Muscle of back (tissue), 11 donors: Measurements from ENCODE around the gene ARHGAP11A. TPM values are rescaled to one million over a fixed set of nuclear protein-coding genes. Genes with fewer than 3 reads are reported as not detected.

Experiments used
- DNase-seq, 3 donors: peaks; one replicate each; pipeline versions ENCODE4 v3.0.0 to v3.0.0-alpha.2; 2013
- polyA plus RNA-seq, 10 donors: library from polyadenylated mRNA; unstranded; fragments of 120-200 nt; gene quantifications; one replicate each; pipeline ENCODE4 v1.2.1, GENCODE V29; 2013; ENCODE audit not compliant: insufficient read length in 10 of 10

The ARHGAP11A gene
- polyA plus RNA-seq, 10 donors = 12.5 to 29.2 (median 16.4) TPM

- peak in 2 of 3 donors; percentile 39 to 59 for DNase-seq
These were observed 70.3 kb downstream of the ARHGAP11A start for GRCh38 chr15:32685576-32685975.

GRCh38 chr15:32687556-32687955, 72.3 kb downstream of the ARHGAP11A start:
- no peak for DNase-seq

GRCh38 chr15:32688151-32688639, 72.9 kb downstream of the ARHGAP11A start:
- DNase-seq = no peak

Other genes starting within 250 kb of the ARHGAP11A start
- 1 to 10 TPM in 4 of 10 donors, under 1 TPM in 6; 0.54 to 3.9 (median 0.86) TPM for gene GOLGA8K, start 212.2 kb upstream of the ARHGAP11A start, polyA plus RNA-seq
- gene GOLGA8O, start 159.9 kb upstream of the ARHGAP11A start, polyA plus RNA-seq = under 1 TPM in 4 of 10 donors, not detected in 6; 0.22 to 0.92 (median 0.41) TPM
- gene GOLGA8N, start 22.0 kb upstream of the ARHGAP11A start, polyA plus RNA-seq = 10 to 100 TPM in 8 of 10 donors, 1 to 10 TPM in 2; 8.7 to 31.2 (median 14.3) TPM
- 10 to 100 TPM in 9 of 10 donors, 1 to 10 TPM in 1; 8.4 to 22.0 (median 16.0) TPM for gene SCG5, start 26.2 kb downstream of the ARHGAP11A start, polyA plus RNA-seq
- gene GREM1, start 102.5 kb downstream of the ARHGAP11A start, polyA plus RNA-seq = 1 to 10 TPM in 8 of 10 donors, under 1 TPM in 2; 0.67 to 6.2 (median 1.7) TPM